Aorta (tissue), 5 donors: ENCODE data around the gene COA3. TPM values are rescaled to one million over a fixed set of nuclear protein-coding genes. Genes with fewer than 3 reads are reported as not detected.

ENCODE experiments used
- ATAC-seq: fragments of 200-7000 bp; cut with Tn5 transposase; one replicate; pipeline ENCODE4 v1.9.1; 2022; ENCODE audit warnings: moderate library complexity; ENCODE audit not compliant: low FRiP score
- DNase-seq, 2 donors: peaks; one replicate each; pipeline ENCODE4 v3.0.0-alpha.2; 2020
- H3K27ac ChIP-seq, 2 donors: one replicate each; pipeline ENCODE4 v1.5.1; 2013; ENCODE audit warnings: low read length in 2 of 2, mild to moderate bottlenecking in 2 of 2, moderate library complexity in 2 of 2, control low read depth in 1 of 2, inconsistent platforms in 1 of 2, low read depth in 1 of 2
- H3K27me3 ChIP-seq, 2 donors: one replicate each; pipeline ENCODE4 v1.6.1; 2013; ENCODE audit warnings: control low read depth in 1 of 2, low read length in 1 of 2, mild to moderate bottlenecking in 1 of 2, moderate library complexity in 1 of 2; ENCODE audit not compliant: insufficient read depth in 2 of 2, control insufficient read depth in 1 of 2
- H3K36me3 ChIP-seq, 2 donors: one replicate each; pipeline ENCODE4 v1.6.1; 2013; ENCODE audit warnings: control low read depth in 1 of 2, low read length in 1 of 2, mild to moderate bottlenecking in 1 of 2; ENCODE audit not compliant: insufficient read depth in 2 of 2, control insufficient read depth in 1 of 2
- H3K4me1 ChIP-seq, 2 donors: one replicate each; pipeline ENCODE4 v1.6.1; 2013; ENCODE audit warnings: low read length in 2 of 2, control low read depth in 1 of 2, mild to moderate bottlenecking in 1 of 2, moderate library complexity in 1 of 2; ENCODE audit not compliant: insufficient read depth in 2 of 2, control insufficient read depth in 1 of 2
- H3K4me3 ChIP-seq, 2 donors: one replicate each; pipeline ENCODE4 v1.5.1; 2013; ENCODE audit warnings: low read length in 2 of 2, control low read depth in 1 of 2, mild to moderate bottlenecking in 1 of 2
- H3K9me3 ChIP-seq: one replicate; pipeline ENCODE4 v1.6.1; 2013; ENCODE audit warnings: mild to moderate bottlenecking, low read length; ENCODE audit not compliant: control insufficient read depth
- WGBS, 2 donors: extraction: QIAGEN DNeasy Blood & Tissue Kit; methylation state at CpG; one replicate each; pipeline ENCODE4 v1.1.7; 2013; 5-methylcytosine and 5-hydroxymethylcytosine counted together
- intact Hi-C, 2 donors: fragments of 100-400 bp; cut with DNase I; formaldehyde crosslinking; loops; one replicate each; pipeline versions ENCODE4 v1.14.2 to v1.15.0; 2022
- polyA plus RNA-seq, 2 donors: library from polyadenylated mRNA; stranded (reverse); fragments of 200-250 nt; gene quantifications; one replicate each; pipeline ENCODE4 v1.2.3, GENCODE V29; 2013
- total RNA-seq, 2 donors: library from RNA; stranded (reverse); fragmentation: NEBNext Ultra II Directional; extraction: Animal tissue kit (Norgen Biotek cat#: 25700); gene quantifications; one replicate each; pipeline ENCODE4 v1.2.1, GENCODE V29; 2021
- donor health status: healthy with polysubstance abuse.
- donor health status: Bipolar disorder and iron deficiency.
- donor health status: DM: no; HTN: no; CAD: no.
- donor health status: DM: no; HTN: no; CAD: no.
- donor health status: DM: yes; HTN: yes; CAD: no.

Gene COA3
- total and polyA plus RNA-seq, 4 donors: 31.7 to 117 (median 55.4) TPM

DNA sequence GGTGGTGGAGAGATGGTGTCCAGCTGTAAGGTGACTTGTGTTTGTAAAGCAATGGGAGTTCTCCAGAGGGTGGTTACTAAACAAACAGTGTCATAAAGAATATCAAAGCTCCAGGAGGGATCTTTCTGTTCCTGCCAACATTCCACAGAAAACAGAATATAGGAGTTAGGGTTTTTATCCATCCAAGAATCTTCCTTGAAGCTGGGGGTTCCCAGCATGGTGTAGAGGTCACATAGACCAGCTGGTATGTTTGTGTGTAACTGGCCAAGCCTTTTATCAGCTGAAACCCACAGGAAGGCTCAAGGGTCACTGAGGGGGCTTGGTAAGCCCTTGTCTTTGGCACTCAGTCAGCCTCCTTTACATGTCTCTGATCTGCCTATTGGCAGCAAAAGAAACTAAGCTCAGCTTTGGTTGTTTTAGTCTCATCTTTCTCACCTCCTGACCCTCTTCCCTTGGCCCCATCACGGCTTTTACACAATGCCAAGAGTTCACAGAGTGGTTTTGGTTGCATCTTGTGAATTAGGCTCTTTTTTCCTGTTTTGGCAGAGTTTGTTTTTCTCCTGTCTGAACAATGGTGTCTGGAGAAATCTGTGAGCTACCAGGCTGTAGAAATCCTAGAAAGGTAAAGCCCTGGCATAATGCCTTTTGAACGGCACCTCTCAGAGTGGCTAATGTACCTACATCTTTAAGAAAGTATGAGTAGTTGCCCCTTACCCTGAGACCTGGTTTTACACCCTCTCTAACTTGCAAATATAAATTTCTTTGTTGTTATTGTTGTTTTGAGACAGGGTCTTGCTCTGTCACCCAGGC is 4.8 kb upstream of the COA3 start:
- H3K27me3 ChIP-seq: no peaks in the 10 kb centered on the region
- H3K4me3 ChIP-seq: no peak overlapping the region
- 31 to 45% methylated on average over 2 of the region's 2 CpGs for WGBS, 2 donors
- DNase-seq (no peak), ATAC-seq (no peak)
- H3K36me3 ChIP-seq: no peaks in the 10 kb centered on the region
- H3K9me3 ChIP-seq: no peaks in the 10 kb centered on the region
- no peak overlapping the region for H3K27ac ChIP-seq
- intact Hi-C loops: no loop called here
- no peaks in the 10 kb centered on the region for H3K4me1 ChIP-seq

DNA sequence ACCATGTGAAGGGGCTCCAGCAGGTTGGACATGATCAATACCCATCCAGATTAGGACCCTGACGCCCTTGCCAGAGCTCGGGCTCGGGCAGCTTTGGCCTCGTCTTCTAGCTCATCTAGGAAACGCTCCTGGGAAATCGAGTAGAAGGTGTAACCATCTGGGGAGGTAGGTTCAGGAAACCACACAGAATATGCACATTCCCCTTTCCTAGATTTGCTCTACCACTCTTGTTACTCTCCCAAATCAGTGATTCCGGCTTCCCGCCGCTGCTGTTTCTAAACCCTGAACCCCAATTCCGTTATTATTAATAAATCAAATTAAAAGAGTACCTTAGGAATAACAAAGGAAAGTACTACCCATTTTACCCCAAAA is 507 bp downstream of the COA3 start:
- no peak overlapping the region for H3K27ac ChIP-seq
- no peaks in the 10 kb centered on the region for H3K4me1 ChIP-seq
- WGBS, 2 donors: 20 to 23% methylated on average over 10 of the region's 10 CpGs
- no peaks in the 10 kb centered on the region for H3K27me3 ChIP-seq
- H3K36me3 ChIP-seq: no peaks in the 10 kb centered on the region
- intact Hi-C loops: no loop called here
- ATAC-seq: no peak
- peak overlapping the region; percentile 41 to 56 for H3K4me3 ChIP-seq
- H3K9me3 ChIP-seq: no peaks in the 10 kb centered on the region
- no peak for DNase-seq

DNA sequence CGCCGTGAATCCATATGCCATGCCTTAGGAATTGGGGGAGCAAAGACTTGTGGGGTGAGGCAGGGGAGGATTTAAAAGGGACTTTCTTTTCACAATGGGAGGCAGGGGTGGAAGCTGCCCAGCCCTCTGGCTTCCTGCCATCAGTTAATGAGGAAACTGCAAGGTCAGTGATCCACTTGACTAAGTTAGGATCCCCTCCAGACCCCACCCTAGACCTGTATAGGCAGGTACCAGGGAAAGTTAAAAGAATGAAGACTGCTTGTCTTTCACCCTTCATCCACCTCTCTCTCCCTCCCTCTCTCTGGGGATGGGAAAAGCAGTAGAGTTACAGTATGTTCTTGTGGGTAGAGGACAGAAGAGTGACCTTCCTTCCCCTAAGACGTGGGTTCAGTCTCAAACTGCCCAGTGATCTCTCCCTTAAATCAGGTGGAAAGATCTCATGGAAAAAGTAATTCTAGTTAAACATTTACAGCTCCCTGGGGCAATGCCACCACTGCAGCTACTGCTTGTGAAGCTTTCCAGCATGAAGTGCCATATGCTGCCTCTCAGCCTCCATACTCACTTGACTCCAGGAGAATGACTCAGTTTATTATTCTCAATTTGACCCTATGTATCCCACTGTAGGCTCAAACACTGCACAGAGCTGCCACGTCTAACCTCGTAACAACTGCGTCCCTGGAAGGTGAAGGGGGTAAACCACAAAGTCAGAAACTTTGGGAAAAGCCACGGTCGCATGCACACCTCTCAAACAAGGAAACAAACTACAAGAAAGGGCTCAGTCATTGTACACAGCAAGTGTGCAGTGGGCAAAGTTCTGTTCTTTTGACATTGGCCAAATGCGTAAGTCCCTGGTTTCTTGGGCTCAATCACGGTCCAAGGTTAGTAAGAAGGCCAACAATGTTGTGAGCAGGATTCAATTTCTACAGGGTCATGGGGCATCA is 1.2 kb downstream of the COA3 start:
- DNase-seq: no peak
- no peaks in the 10 kb centered on the region for H3K4me1 ChIP-seq
- H3K27ac ChIP-seq: no peak overlapping the region
- H3K4me3 ChIP-seq: no peak overlapping the region
- 81 to 83% methylated on average over 10 of the region's 10 CpGs for WGBS, 2 donors
- intact Hi-C loops: no loop called here
- H3K27me3 ChIP-seq: no peaks in the 10 kb centered on the region
- no peak for ATAC-seq
- no peaks in the 10 kb centered on the region for H3K36me3 ChIP-seq
- H3K9me3 ChIP-seq: no peaks in the 10 kb centered on the region

GRCh38 chr17:42796066-42796758 is 2.3 kb downstream of the COA3 start:
- 91% methylated on average over 16 to 18 of the region's 18 CpGs for WGBS, 2 donors
- no peaks in the 10 kb centered on the region for H3K27me3 ChIP-seq
- no peak overlapping the region for H3K27ac ChIP-seq
- no peak overlapping the region for H3K4me3 ChIP-seq
- intact Hi-C loops: no loop called here
- H3K9me3 ChIP-seq: no peaks in the 10 kb centered on the region
- ATAC-seq (no peak), DNase-seq (no peak)
- no peaks in the 10 kb centered on the region for H3K36me3 ChIP-seq
- no peaks in the 10 kb centered on the region for H3K4me1 ChIP-seq

DNA sequence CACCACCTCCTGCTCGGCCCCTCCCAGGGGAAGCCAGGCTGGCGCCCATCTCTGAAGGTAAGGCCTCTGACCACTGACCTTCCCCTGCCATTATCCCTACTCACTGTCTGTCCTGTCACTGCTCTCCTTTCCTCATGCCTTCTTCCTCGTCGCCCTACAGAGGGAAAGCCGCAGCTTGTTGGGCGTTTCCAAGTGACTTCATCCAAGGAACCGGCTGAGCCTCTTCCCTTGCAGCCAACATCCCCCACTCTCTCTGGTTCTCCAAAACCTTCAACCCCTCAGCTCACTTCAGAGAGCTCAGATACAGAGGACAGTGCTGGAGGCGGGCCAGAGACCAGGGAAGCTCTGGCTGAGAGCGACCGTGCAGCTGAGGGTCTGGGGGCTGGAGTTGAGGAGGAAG is 3.0 kb downstream of the COA3 start:
- intact Hi-C loops: no loop called here

DNA sequence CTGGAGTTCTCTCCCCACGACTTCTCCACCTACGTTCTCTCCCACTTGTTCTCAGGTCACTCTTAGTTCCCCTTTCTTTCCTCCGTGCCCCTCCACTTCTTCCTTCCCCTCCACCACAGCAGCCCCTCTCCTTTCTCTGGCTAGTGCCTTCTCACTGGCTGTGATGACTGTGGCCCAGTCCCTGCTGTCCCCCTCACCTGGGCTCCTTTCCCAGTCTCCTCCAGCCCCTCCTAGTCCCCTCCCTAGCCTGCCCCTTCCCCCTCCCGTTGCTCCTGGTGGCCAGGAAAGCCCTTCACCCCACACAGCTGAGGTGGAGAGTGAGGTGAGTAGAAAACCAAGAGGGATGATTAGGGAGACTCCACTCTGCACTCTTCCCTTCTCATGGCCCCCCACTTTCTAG is 3.4 kb downstream of the COA3 start:
- Histone ChIP-seq H3K27ac (no peak overlapping the region), H3K9me3 (no peaks in the 10 kb centered on the region), H3K4me1 (no peaks in the 10 kb centered on the region), H3K4me3 (no peak overlapping the region), H3K27me3 (no peaks in the 10 kb centered on the region), H3K36me3 (no peaks in the 10 kb centered on the region)
- intact Hi-C loops: no loop called here
- ATAC-seq (no peak), DNase-seq (no peak)
- 73 to 82% methylated on average over 4 of the region's 4 CpGs for whole genome bisulfite sequencing, 2 donors

More for the DNA sequence above, 3.0 kb downstream of the COA3 start:
- Histone ChIP-seq H3K9me3 (no peaks in the 10 kb centered on the region), H3K4me1 (no peaks in the 10 kb centered on the region), H3K27ac (no peak overlapping the region), H3K27me3 (no peaks in the 10 kb centered on the region), H3K4me3 (no peak overlapping the region), H3K36me3 (no peaks in the 10 kb centered on the region)
- 82 to 86% methylated on average over 10 of the region's 10 CpGs for WGBS, 2 donors
- ATAC-seq: no peak
- no peak for DNase-seq

- Histone ChIP-seq H3K27ac (no peak overlapping the region), H3K4me3 (no peak overlapping the region), H3K4me1 (no peaks in the 10 kb centered on the region), H3K36me3 (no peaks in the 10 kb centered on the region), H3K9me3 (no peaks in the 10 kb centered on the region), H3K27me3 (no peaks in the 10 kb centered on the region)
- ATAC-seq (no peak), DNase-seq (no peak)
- intact Hi-C loops: no loop called here
- WGBS, 2 donors: 53 to 56% methylated on average over 5 of the region's 5 CpGs
Observed at GRCh38 chr17:42792545-42792944, 6.0 kb downstream of the COA3 start.

GRCh38 chr17:42791948-42792347 is 6.6 kb downstream of the COA3 start:
- intact Hi-C loops: no loop called here
- no peak overlapping the region for H3K27ac ChIP-seq
- H3K36me3 ChIP-seq: no peaks in the 10 kb centered on the region
- H3K9me3 ChIP-seq: no peaks in the 10 kb centered on the region
- H3K4me1 ChIP-seq: no peaks in the 10 kb centered on the region
- H3K4me3 ChIP-seq: no peak overlapping the region
- DNase-seq (no peak), ATAC-seq (no peak)
- H3K27me3 ChIP-seq: no peaks in the 10 kb centered on the region
- 66% methylated on average over 2 of the region's 2 CpGs for WGBS, 2 donors
